KBM-7 (cell line): ENCODE data around the gene FBXL20.
"Not testable (repeated sequence)": the region's sequence is repeated elsewhere in the genome, so short reads cannot be mapped to it uniquely, and the experiment has no call there.

Experiments used
- DNase-seq: peaks from one replicate; pipeline ENCODE4 v3.0.0-alpha.2; 2015
- in situ Hi-C: fragments of 300-500 bp; cut with MboI; formaldehyde crosslinking; loops from 2 replicates; pipeline ENCODE4 v1.14.3; 2020; ENCODE audit warnings: low sequenced_read_pairs, low pct_unique_long_range_greater_than_20kb, mixed read lengths

The FBXL20 gene

DNA sequence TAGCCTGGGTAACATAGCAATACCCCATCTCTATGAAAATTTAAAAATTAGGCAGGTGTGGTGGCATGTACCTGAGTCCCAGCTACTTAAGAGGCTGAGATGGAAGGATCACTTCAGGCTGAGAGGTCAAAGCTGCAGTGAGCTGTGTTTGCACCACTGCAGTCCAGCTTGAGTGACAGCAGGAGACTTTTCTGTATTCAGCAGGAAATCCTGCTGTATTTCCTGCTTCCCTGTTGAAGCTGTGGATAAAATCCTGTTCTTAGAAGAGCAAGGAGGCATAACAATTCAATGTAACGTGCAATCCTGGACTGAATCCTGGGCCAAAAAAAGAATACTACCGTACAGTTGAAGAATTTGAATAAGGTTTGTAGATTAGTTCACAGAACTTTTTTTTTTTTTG lies 62.2 kb downstream of the FBXL20 start:
- peak; percentile 43 for DNase-seq
- in situ Hi-C loops: no loop called here

- in situ Hi-C loops, DNase-seq: not testable (repeated sequence)
Observed at GRCh38 chr17:39337649-39338048, 63.8 kb downstream of the FBXL20 start.

- in situ Hi-C loops: no loop called here
- peak; percentile 88 for DNase-seq
Observed at GRCh38 chr17:39335704-39336223, 65.7 kb downstream of the FBXL20 start.

GRCh38 chr17:39334008-39334744 lies 67.2 kb downstream of the FBXL20 start:
- in situ Hi-C loops, DNase-seq: not testable (repeated sequence)

DNA sequence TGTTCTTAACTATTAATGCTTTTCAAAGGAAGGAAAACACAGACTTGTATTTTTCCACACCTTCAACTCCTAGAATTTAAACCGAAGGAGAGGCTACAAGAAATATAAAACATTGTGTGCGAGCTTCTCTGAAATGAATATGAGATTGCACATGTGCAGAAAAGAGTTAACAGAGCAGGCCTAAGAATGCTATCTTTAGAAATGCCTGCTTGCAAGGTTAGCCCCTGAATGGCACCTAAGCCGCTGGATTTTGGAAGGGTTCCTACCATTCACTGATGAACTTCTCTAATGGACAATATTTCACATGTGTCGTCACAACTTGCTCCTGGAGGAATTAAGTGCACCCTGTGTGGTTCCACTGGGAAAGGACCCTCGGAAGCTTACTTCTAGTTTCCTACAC lies 69.3 kb downstream of the FBXL20 start:
- in situ Hi-C loops: no loop called here

GRCh38 chr17:39328815-39329214 lies 72.6 kb downstream of the FBXL20 start:
- DNase-seq: no peak
- in situ Hi-C loops: no loop called here

More for the DNA sequence above, 69.3 kb downstream of the FBXL20 start:
- DNase-seq: no peak

DNA sequence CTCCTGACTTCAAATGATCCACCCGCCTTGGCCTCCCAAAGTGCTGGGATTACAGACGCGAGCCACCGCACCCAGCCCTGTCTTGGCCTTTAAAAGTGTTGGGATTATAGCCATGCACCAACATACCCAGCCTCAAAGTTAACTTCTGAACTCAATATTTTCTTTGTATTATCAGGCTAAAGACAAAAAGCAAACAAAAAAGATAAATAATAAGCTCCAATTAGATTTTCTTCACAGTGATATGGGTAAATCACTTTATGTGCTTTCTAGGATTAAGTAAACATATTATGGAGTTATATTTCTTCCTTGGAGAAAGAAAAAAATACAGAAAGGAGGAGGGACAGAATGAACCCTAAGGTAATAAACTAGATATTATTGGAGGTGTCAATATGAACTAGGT lies 74.3 kb downstream of the FBXL20 start:
- DNase-seq: no peak
- in situ Hi-C loops: no loop called here

DNA sequence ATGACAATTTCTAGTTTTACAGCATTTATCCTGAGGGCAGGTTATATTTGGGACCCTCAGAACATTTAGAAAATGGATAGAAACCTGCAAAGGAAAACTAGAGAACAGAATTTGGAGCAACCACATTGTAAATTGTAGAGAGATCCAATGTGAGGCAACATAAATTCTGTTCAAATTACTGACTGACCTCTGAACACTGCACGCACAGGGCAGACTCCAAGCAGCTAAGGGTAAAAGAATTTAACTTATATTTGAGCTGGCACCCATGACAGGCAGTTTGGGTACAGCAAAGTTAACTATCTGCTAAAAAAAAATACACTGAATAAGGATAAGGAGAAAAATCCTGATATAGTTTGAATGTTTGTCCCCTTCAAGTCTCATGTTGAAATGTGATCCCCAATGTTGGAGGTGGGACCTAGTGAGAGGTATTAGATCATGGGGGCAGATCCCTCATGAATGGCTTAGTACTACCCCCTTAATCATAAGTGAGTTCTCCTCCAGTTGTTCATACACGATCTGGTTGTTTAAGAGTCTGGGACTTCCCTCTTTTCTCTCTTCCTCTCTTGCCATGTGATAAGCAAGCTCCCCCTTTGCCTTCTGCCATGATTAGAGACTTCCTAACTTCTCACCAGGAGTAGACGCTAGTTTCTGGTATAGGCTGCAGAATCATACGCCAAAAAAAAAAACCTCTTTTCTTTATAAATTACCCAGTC lies 75.7 kb downstream of the FBXL20 start:
- in situ Hi-C loops: no loop called here
- peak; percentile 83 for DNase-seq

- in situ Hi-C loops: no loop called here
- DNase-seq: no peak
Observed at GRCh38 chr17:39318636-39319035, 82.8 kb downstream of the FBXL20 start.

- in situ Hi-C loops: no loop called here
- no peak for DNase-seq
Observed at GRCh38 chr17:39306509-39307212, 94.8 kb downstream of the FBXL20 start.

DNA sequence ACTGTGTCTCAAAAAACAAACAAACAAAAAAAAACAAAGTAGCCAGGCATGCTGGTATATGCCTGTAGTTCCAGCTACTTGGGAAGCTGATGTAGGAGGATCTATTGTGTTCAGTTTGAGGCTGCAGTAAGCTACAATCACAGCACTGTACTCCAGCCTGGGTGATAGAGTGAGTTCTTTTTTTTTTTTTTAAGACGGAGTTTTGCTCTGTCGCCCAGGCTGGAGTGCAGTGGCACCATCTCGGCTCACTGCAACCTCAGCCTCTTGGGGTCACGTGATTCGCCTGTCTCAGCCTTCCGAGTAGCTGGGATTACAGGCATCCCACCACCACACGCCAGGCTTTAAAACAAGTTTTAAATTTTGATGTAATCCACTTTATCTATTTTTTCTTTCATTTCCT lies 95.4 kb downstream of the FBXL20 start:
- no peak for DNase-seq
- in situ Hi-C loops: no loop called here

DNA sequence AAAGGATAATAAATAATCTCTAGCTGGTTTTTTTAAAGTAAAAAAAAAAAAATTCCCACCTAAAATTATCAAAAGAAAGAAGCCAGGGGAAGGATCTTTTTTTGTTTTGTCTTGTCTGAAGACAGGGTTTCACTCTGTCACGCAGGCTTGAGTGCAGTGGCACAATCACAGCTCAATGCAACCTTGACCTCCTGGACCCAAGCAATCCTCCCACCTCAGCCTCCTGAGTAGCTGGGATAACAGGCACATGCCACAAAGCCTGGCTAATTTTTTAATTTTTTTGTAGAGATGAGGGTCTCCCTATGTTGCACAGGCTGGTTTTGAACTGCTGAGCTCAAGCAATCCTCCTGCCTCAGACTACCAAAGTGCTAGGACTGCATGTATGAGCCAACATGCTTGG lies 97.2 kb downstream of the FBXL20 start:
- no peak for DNase-seq
- in situ Hi-C loops: no loop called here

GRCh38 chr17:39294060-39294459 lies 107.4 kb downstream of the FBXL20 start:
- no peak for DNase-seq
- in situ Hi-C loops: no loop called here

- DNase-seq, in situ Hi-C loops: not testable (repeated sequence)
Observed at GRCh38 chr17:39292546-39292945, 108.9 kb downstream of the FBXL20 start.

DNA sequence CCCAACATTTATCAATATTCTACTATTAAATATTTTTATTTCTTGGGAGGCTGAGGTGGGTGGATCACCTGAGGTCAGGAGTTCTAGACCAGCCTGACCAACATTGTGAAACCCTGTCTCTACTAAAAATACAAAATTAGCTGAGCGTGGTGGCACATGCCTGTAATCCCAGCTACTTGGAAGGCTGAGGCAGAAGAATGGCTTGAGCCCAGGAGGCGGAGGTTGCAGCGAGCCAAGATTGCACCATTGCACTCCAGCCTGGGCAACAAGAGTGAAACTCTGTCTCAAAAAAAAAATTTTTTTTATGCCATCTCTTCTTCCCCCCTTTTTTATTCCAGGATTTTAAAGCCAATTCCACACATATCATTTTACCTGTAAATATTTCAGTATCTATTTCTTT lies 114.9 kb downstream of the FBXL20 start:
- in situ Hi-C loops, DNase-seq: not testable (repeated sequence)

DNA sequence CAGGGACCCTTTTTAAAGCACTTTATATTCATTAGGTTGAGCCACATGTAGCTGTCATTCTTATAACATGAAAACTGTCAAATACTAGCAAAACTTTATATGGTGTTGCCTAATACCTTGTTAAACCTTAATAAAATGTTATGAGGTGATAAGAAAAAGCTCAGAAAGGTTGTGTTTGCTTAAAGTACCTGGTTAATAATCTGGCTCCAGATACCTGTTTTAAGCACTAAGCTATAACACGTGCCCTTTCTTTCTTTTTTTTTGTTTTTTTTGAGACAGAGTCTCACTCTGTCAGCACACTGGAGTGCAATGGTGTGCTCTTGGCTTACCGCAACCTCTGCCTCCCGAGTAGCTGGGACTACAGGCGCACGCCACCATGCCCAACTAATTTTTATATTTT lies 116.7 kb downstream of the FBXL20 start:
- DNase-seq: no peak
- in situ Hi-C loops: no loop called here

- in situ Hi-C loops: no loop called here
- DNase-seq: no peak
Observed at GRCh38 chr17:39283896-39284295, 117.5 kb downstream of the FBXL20 start.

GRCh38 chr17:39283098-39283497 lies 118.3 kb downstream of the FBXL20 start:
- in situ Hi-C loops: no loop called here
- no peak for DNase-seq

DNA sequence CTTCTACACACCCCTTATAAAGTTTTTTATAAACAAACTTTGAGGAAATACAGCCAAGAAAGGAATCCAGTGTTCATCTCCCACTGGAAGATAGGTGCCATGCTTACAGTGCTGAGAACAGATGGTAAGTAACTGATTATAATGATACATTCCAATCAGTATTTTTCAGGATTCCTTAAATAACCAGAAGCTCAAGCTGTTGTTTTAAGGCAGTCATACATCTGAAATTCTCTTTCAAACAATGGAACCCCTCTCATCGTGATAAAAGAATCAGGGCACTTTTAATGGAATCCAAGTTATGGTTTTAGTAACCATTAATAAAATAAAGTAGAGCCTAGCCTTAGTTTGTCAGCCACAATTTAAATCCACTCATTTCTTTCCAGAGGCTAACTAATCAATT lies 119.6 kb downstream of the FBXL20 start:
- DNase-seq: no peak

DNA sequence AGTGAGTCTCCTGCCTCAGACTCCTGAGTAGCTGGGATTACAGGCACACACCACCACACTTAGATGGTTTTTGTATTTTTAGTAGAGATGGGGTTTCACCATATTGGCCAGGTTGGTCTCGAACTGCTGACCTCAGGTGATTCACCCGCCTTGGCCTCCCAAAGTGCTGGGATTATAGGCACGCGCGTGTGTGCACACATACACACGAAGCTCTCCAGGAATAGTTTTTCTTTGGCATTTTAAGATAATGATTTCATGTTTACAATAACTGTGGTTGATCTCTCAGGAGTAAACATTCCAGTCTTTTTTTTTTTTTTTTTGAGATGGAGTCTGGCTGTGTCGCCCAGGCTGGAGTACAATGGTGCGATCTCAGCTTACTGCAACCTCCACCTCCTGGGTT lies 123.2 kb downstream of the FBXL20 start:
- DNase-seq, in situ Hi-C loops: not testable (repeated sequence)

More for the DNA sequence above, 119.6 kb downstream of the FBXL20 start:
- in situ Hi-C loops: no loop called here
